ENCODE measurements around the gene ZNF536. TPM values are rescaled to one million over a fixed set of nuclear protein-coding genes. Genes with fewer than 3 reads are reported as not detected.

Gene ZNF536
- 10 to 100 TPM in 1 of 4 donors, 1 to 10 TPM in 3; 1.3 to 12.4 (median 1.8) TPM for total RNA-seq

- no peaks in the 10 kb centered on the region for H3K36me3 ChIP-seq
- no peaks in the 10 kb centered on the region for H3K9me3 ChIP-seq
- DNase-seq: no peak
- no peak within 1 kb of the TSS for H3K4me3 ChIP-seq
- TF ChIP-seq POLR2A (IDR thresholded peaks at IDR 0.05): no peak
- no peak within 1 kb of the TSS for H3K27ac ChIP-seq
- H3K4me1 ChIP-seq: no peaks in the 10 kb centered on the region
- H3K27me3 ChIP-seq: no peaks in the 10 kb centered on the region
Measured at GRCh38 chr19:30371960-30372824, at the start of gene ZNF536. TSS of gene ZNF536 (plus strand) at chr19:30372384. CDS start at chr19:30443563, 71,179 bp downstream.

DNA sequence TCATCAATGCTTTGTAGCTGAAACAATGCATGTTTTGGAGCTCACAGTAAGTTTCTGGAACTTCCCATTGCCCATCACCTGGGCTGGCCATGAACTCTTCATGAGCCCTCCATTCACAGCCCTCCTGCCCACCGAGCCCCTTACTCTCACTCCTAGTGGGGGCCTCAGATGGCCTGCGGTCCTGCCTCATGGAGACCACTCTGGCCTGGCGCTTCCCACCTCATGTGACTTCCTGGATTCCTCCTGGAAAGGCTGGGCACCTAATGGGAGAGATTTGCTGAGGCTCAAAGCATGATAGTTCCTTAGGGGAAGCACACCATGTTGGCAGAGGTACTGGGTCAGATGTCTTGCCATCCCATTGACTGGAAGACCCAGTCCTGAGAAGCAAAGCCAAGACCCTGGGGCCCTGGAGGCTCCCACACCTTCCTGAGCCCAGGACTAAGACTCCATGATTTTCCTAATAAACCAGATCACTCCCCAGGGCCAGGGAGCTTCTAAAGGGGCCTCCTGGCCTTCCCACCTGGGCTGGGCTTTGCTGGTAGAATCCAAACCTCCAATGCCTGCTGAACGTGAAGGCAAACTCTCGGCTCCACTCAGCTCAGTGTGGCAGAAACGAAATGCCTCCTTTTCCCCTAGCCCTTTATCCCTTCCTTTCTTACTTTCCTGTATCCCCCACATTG is 49.4 kb upstream of the ZNF536 start:
- no peaks in the 10 kb centered on the region for H3K9me3 ChIP-seq
- TF ChIP-seq CTCF (IDR thresholded peaks at IDR 0.05) (no peak), POLR2A (IDR thresholded peaks at IDR 0.05) (no peak)
- no peaks in the 10 kb centered on the region for H3K36me3 ChIP-seq
- no peak for DNase-seq
- no peaks in the 10 kb centered on the region for H3K4me1 ChIP-seq
- H3K4me3 ChIP-seq: no peak overlapping the region
- no peaks in the 10 kb centered on the region for H3K27me3 ChIP-seq
- no peak overlapping the region for H3K27ac ChIP-seq

DNA sequence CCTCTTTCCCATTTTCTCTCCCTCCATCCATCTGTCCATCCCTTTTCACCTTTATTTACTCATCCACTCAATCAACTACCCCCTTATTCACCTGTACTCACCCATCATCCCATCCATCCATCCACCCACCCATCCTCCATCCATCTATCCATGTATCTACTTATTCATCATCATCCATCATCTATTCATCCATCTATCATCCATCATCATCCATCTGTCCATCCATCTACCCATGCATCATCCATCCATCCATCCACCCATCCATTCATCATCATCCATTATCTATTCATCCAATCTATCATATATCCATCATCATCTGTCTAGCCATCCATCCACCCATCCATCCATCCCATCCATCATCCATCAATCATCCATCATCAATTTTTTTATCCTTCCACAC is 48.3 kb upstream of the ZNF536 start:
- H3K27me3 ChIP-seq: no peaks in the 10 kb centered on the region
- TF ChIP-seq POLR2A (IDR thresholded peaks at IDR 0.05) (no peak), CTCF (IDR thresholded peaks at IDR 0.05) (no peak)
- no peak overlapping the region for H3K27ac ChIP-seq
- H3K4me1 ChIP-seq: no peaks in the 10 kb centered on the region
- H3K9me3 ChIP-seq: no peaks in the 10 kb centered on the region
- DNase-seq: no peak
- H3K4me3 ChIP-seq: no peak overlapping the region
- no peaks in the 10 kb centered on the region for H3K36me3 ChIP-seq

DNA sequence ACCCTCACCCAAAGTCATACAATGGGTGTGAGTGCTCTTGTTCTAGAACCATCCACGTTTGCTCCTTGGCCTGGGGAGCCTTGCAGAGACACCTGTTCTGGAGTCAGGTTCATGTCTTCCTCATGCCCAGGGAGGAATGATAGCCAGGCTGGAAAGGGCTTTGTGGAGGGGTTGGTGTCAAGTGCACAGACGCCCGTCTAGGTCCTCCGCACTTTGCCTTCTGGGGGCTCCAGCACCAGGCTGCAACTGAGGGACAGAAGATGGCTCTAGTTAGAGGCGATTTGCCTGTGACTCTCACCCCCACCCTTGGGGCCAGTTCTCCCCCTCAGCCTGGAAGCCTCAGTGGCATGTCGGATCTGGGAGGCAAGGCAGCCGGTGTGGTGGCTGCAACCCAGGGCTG is 47.2 kb upstream of the ZNF536 start:
- peak in 1 of 3 donors; percentile 26 for DNase-seq
- no peak for TF ChIP-seq POLR2A (IDR thresholded peaks at IDR 0.05)
- TF ChIP-seq CTCF (IDR thresholded peaks at IDR 0.05): no peak
- Histone ChIP-seq H3K4me3 (no peak overlapping the region), H3K27me3 (no peaks in the 10 kb centered on the region), H3K27ac (no peak overlapping the region), H3K36me3 (no peaks in the 10 kb centered on the region), H3K9me3 (no peaks in the 10 kb centered on the region), H3K4me1 (no peaks in the 10 kb centered on the region)

GRCh38 chr19:30325676-30326392 is 46.4 kb upstream of the ZNF536 start:
- no peak overlapping the region for H3K27ac ChIP-seq
- H3K4me3 ChIP-seq: no peak overlapping the region
- TF ChIP-seq CTCF (IDR thresholded peaks at IDR 0.05) (no peak), POLR2A (IDR thresholded peaks at IDR 0.05) (no peak)
- DNase-seq: peak in 1 of 3 donors; percentile 30
- no peaks in the 10 kb centered on the region for H3K9me3 ChIP-seq
- no peaks in the 10 kb centered on the region for H3K4me1 ChIP-seq
- H3K27me3 ChIP-seq: no peaks in the 10 kb centered on the region
- H3K36me3 ChIP-seq: no peaks in the 10 kb centered on the region

DNA sequence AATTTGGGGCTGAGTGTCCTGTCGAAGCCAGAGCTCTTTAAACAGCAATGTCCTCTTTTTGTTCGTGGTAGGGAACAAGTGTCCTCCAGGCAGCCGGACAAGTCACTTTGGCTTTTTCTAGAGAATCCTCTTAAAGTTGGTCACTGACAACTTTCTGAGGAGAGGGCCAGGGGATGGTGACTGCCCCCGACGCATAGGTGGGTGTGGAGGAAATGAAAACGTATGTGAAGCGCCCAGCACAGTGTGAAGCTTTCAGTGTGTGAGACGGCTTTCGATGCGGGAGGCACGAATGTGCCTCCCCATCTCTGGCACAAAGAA is 45.8 kb upstream of the ZNF536 start:
- no peaks in the 10 kb centered on the region for H3K36me3 ChIP-seq
- no peak overlapping the region for H3K4me3 ChIP-seq
- TF ChIP-seq POLR2A (IDR thresholded peaks at IDR 0.05): no peak
- TF ChIP-seq CTCF (IDR thresholded peaks at IDR 0.05): no peak
- DNase-seq: peak in 1 of 3 donors; percentile 20
- H3K9me3 ChIP-seq: no peaks in the 10 kb centered on the region
- no peaks in the 10 kb centered on the region for H3K27me3 ChIP-seq
- no peak overlapping the region for H3K27ac ChIP-seq
- H3K4me1 ChIP-seq: no peaks in the 10 kb centered on the region

Data from Peyer's patch (tissue), 4 donors.